ENCODE data around the gene CUX1. TPM values are rescaled to one million over a fixed set of nuclear protein-coding genes. Genes with fewer than 3 reads are reported as not detected.

Gene CUX1
- total RNA-seq, 1 experiment from 2014 or later = 64.3 TPM

- TF ChIP-seq ZNF232 (CRISPR knock-in tag; IDR thresholded peaks at IDR 0.05) (no peak), SMAD4 (CRISPR knock-in tag; IDR thresholded peaks at IDR 0.05) (no peak), ZNF138 (CRISPR knock-in tag; conservative IDR thresholded peaks at IDR 0.05) (no peak)
- TF ChIP-seq, protein P1, sequence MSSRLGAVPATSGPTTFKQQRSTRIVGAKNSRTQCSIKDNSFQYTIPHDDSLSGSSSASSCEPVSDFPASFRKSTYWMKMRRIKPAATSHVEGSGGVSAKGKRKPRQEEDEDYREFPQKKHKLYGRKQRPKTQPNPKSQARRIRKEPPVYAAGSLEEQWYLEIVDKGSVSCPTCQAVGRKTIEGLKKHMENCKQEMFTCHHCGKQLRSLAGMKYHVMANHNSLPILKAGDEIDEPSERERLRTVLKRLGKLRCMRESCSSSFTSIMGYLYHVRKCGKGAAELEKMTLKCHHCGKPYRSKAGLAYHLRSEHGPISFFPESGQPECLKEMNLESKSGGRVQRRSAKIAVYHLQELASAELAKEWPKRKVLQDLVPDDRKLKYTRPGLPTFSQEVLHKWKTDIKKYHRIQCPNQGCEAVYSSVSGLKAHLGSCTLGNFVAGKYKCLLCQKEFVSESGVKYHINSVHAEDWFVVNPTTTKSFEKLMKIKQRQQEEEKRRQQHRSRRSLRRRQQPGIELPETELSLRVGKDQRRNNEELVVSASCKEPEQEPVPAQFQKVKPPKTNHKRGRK (CRISPR knock-in tag; IDR thresholded peaks at IDR 0.05; ENCODE audit: borderline replicate concordance) = no peak
Observed at GRCh38 chr7:101916876-101917275, 99.5 kb downstream of the CUX1 start (continued).

DNA sequence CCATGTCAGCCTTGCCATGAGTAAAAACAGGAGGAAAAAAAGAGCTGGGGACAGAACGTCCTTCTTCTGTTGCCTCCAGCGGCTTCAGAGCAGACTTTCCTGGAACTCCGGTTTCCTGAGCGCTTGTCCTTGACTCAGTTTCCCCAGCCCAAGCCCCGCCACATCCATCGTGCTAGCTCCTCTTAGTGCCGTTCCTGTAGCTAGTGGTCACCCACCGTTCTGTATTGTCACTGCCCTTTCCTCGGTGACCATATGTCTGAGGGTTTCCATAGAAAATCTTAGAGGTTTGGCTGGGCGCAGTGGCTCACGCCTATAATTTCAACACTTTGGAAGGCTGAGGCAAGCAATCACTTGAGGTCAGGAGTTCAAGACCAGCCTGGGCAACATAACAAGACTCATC, 100.1 kb downstream of the CUX1 start:
- no peaks in the 10 kb centered on the region for H3K9me3 Mint-ChIP-seq
- H3K4me1 Mint-ChIP-seq = peaks cover 41% of the 10 kb centered on the region
- no peaks in the 10 kb centered on the region for H3K27me3 Mint-ChIP-seq (ENCODE audit: low read depth)
- H3K27ac Mint-ChIP-seq = no peak overlapping the region
- no peak for TF ChIP-seq PRDM15 (CRISPR knock-in tag; IDR thresholded peaks at IDR 0.05)
- TF ChIP-seq, protein P2, sequence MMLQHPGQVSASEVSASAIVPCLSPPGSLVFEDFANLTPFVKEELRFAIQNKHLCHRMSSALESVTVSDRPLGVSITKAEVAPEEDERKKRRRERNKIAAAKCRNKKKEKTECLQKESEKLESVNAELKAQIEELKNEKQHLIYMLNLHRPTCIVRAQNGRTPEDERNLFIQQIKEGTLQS (CRISPR knock-in tag; conservative IDR thresholded peaks at IDR 0.05) = no peak
- TF ChIP-seq JAZF1 (CRISPR knock-in tag; IDR thresholded peaks at IDR 0.05) = no peak
- no peak for TF ChIP-seq ZNF219 (CRISPR knock-in tag; IDR thresholded peaks at IDR 0.05; ENCODE audit: borderline replicate concordance)
- TF ChIP-seq SMAD3 (CRISPR knock-in tag; IDR thresholded peaks at IDR 0.05; ENCODE audit: borderline replicate concordance) = no peak
- TF ChIP-seq ZNF138 (CRISPR knock-in tag; conservative IDR thresholded peaks at IDR 0.05) = no peak
- no peak for TF ChIP-seq MLX (CRISPR knock-in tag; IDR thresholded peaks at IDR 0.05)
- TF ChIP-seq IRF2 (CRISPR knock-in tag; IDR thresholded peaks at IDR 0.05; ENCODE audit: borderline replicate concordance, low read depth) = no peak
- TF ChIP-seq ZBTB21 (CRISPR knock-in tag; IDR thresholded peaks at IDR 0.05; ENCODE audit: borderline replicate concordance) = no peak
- TF ChIP-seq TP53 (CRISPR knock-in tag; IDR thresholded peaks at IDR 0.05) = no peak
- TF ChIP-seq, protein P3, sequence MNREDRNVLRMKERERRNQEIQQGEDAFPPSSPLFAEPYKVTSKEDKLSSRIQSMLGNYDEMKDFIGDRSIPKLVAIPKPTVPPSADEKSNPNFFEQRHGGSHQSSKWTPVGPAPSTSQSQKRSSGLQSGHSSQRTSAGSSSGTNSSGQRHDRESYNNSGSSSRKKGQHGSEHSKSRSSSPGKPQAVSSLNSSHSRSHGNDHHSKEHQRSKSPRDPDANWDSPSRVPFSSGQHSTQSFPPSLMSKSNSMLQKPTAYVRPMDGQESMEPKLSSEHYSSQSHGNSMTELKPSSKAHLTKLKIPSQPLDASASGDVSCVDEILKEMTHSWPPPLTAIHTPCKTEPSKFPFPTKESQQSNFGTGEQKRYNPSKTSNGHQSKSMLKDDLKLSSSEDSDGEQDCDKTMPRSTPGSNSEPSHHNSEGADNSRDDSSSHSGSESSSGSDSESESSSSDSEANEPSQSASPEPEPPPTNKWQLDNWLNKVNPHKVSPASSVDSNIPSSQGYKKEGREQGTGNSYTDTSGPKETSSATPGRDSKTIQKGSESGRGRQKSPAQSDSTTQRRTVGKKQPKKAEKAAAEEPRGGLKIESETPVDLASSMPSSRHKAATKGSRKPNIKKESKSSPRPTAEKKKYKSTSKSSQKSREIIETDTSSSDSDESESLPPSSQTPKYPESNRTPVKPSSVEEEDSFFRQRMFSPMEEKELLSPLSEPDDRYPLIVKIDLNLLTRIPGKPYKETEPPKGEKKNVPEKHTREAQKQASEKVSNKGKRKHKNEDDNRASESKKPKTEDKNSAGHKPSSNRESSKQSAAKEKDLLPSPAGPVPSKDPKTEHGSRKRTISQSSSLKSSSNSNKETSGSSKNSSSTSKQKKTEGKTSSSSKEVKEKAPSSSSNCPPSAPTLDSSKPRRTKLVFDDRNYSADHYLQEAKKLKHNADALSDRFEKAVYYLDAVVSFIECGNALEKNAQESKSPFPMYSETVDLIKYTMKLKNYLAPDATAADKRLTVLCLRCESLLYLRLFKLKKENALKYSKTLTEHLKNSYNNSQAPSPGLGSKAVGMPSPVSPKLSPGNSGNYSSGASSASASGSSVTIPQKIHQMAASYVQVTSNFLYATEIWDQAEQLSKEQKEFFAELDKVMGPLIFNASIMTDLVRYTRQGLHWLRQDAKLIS (CRISPR knock-in tag; IDR thresholded peaks at IDR 0.05; ENCODE audit: borderline replicate concordance) = no peak
- TF ChIP-seq ZNF317 (CRISPR knock-in tag; IDR thresholded peaks at IDR 0.05; ENCODE audit: borderline replicate concordance, low read depth) = no peak
- no peak for TF ChIP-seq NR3C1 (CRISPR knock-in tag; conservative IDR thresholded peaks at IDR 0.05; ENCODE audit: low read depth)
- TF ChIP-seq, protein P4, sequence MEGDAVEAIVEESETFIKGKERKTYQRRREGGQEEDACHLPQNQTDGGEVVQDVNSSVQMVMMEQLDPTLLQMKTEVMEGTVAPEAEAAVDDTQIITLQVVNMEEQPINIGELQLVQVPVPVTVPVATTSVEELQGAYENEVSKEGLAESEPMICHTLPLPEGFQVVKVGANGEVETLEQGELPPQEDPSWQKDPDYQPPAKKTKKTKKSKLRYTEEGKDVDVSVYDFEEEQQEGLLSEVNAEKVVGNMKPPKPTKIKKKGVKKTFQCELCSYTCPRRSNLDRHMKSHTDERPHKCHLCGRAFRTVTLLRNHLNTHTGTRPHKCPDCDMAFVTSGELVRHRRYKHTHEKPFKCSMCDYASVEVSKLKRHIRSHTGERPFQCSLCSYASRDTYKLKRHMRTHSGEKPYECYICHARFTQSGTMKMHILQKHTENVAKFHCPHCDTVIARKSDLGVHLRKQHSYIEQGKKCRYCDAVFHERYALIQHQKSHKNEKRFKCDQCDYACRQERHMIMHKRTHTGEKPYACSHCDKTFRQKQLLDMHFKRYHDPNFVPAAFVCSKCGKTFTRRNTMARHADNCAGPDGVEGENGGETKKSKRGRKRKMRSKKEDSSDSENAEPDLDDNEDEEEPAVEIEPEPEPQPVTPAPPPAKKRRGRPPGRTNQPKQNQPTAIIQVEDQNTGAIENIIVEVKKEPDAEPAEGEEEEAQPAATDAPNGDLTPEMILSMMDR (IDR thresholded peaks at IDR 0.05) = no peak
- TF ChIP-seq ESRRA (CRISPR knock-in tag; IDR thresholded peaks at IDR 0.05; ENCODE audit: borderline replicate concordance) = no peak
- no peak for TF ChIP-seq FOXP4 (CRISPR knock-in tag; IDR thresholded peaks at IDR 0.05)
- no peak overlapping the region for H3K4me3 Mint-ChIP-seq
- DNase-seq (ENCODE audit: low spot score) (no peak), ATAC-seq (no peak)
- ChIA-PET POLR2A (no interaction called here), CTCF (no interaction called here)
- peaks cover 20% of the 10 kb centered on the region for H3K36me3 Mint-ChIP-seq
